Gastroesophageal sphincter (tissue), 3 donors: Measurements from ENCODE around the gene CCDC34.

Experiments
- CTCF ChIP-seq, 4 experiments: fragments of 200-600 bp in 2 of 4; fragments of 450-650 bp in 2 of 4; sonication (generic) in 1 of 4; IDR thresholded peaks; one replicate each; pipeline ENCODE4 v1.5.1; 2017 to 2019; ENCODE audit warnings: antibody characterized with exemption in 4 of 4, mild to moderate bottlenecking in 2 of 4, moderate library complexity in 2 of 4
- EP300 ChIP-seq: sonication (generic); formaldehyde crosslinking; IDR thresholded peaks from one replicate; pipeline ENCODE4 v1.6.1; 2017; ENCODE audit warnings: antibody characterized with exemption, mild to moderate bottlenecking
- POLR2A ChIP-seq, 2 donors: fragments of 450-650 bp; IDR thresholded peaks; one replicate each; pipeline ENCODE4 v1.6.1; 2017; ENCODE audit warnings: antibody characterized with exemption in 2 of 2, mild to moderate bottlenecking in 2 of 2, moderate library complexity in 1 of 2
- POLR2AphosphoS5 ChIP-seq: sonication (generic); formaldehyde crosslinking; IDR thresholded peaks from one replicate; pipeline ENCODE4 v1.6.1; 2017; ENCODE audit warnings: antibody characterized with exemption

DNA sequence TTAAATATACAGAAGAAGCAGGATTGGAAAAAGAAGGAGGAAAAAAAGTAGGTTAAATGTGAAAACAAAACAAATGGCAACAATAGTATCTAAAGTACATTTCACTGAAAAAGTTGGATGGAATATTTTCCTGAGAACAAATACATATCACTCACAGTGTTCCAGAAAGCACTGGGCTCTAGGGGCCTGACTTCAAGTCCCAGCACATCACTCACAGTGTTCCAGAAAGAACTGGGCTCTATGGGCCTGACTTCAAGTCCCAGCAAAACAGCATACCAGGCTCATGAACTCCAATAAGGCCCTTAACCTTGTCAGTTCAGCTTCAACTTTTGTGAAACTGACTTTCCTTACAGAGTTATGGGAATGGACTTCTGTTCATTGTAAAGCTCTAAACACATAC is 46.0 kb upstream of the CCDC34 start:
- no peak for TF ChIP-seq POLR2A (IDR thresholded peaks at IDR 0.05)
- TF ChIP-seq CTCF (IDR thresholded peaks at IDR 0.05): no peak
- TF ChIP-seq POLR2AphosphoS5: no peak
- no peak for TF ChIP-seq EP300
